IMR-90 (cell line): ENCODE measurements around the gene POFUT2. TPM values are rescaled to one million over a fixed set of nuclear protein-coding genes. Genes with fewer than 3 reads are reported as not detected.

Experiments
- ATAC-seq: fragments of 200-7000 bp; cut with Tn5 transposase; 2 replicates; pipeline ENCODE4 v1.9.1; 2020; ENCODE audit warnings: low read depth, mild to moderate bottlenecking, moderate library complexity
- BruUV-seq: library from RNA; stranded (reverse); fragments of 400-500 nt; replicated peaks from 2 replicates; lab custom pipeline; 2021; lab: Mats Ljungman, UMichigan
- CTCF ChIA-PET: fragments of 300-600 bp; formaldehyde crosslinking; extraction: SDS; loops from one replicate; lab custom pipeline; 2021; ENCODE audit warnings: antibody characterized with exemption; lab: Yijun Ruan, JAX
- POLR2A ChIA-PET: fragments of 300-600 bp; sonication (Branson Sonifier 250); formaldehyde crosslinking; loops from one replicate; lab custom pipeline; 2022; ENCODE audit warnings: antibody characterized with exemption; ENCODE audit not compliant: unreplicated experiment; lab: Charles Lee
- DNase-seq: peaks from one replicate; pipeline ENCODE4 v3.0.0; 2013
- H2AFZ ChIP-seq: replicated peaks from 2 replicates; pipeline ENCODE3; 2013; ENCODE audit warnings: low read length, mild to moderate bottlenecking; ENCODE audit not compliant: poor library complexity
- H2AK5ac ChIP-seq: 2 replicates; pipeline ENCODE4 v1.6.1; 2013; ENCODE audit warnings: low read depth, low read length, inconsistent platforms
- H2AK9ac ChIP-seq: replicated peaks from 2 replicates; pipeline ENCODE3; 2013; ENCODE audit warnings: mild to moderate bottlenecking, low read depth, low read length, moderate library complexity; ENCODE audit not compliant: poor library complexity
- H2BK120ac ChIP-seq: 2 replicates; pipeline ENCODE4 v1.6.1; 2013; ENCODE audit warnings: low read depth, low read length, inconsistent platforms
- H2BK15ac ChIP-seq: 3 replicates; pipeline ENCODE4 v1.6.1; 2013; ENCODE audit warnings: low read depth, low read length, inconsistent platforms
- H2BK20ac ChIP-seq: 2 replicates; pipeline ENCODE4 v1.6.1; 2013; ENCODE audit warnings: low read depth, mild to moderate bottlenecking, inconsistent platforms, low read length, moderate library complexity
- H2BK5ac ChIP-seq: 2 replicates; pipeline ENCODE4 v1.6.1; 2013; ENCODE audit warnings: mild to moderate bottlenecking, low read depth, low read length, inconsistent platforms; ENCODE audit not compliant: poor library complexity, severe bottlenecking
- H3K14ac ChIP-seq: replicated peaks from 2 replicates; pipeline ENCODE4 v1.6.1; 2013; ENCODE audit warnings: low read depth, low read length, inconsistent platforms
- H3K18ac ChIP-seq: 2 replicates; pipeline ENCODE4 v1.6.1; 2013; ENCODE audit warnings: low read depth, low read length, control low read depth
- H3K23ac ChIP-seq: 2 replicates; pipeline ENCODE4 v1.6.1; 2013; ENCODE audit warnings: low read depth, low read length, inconsistent platforms
- H3K27ac ChIP-seq: 2 replicates; pipeline ENCODE4 v1.5.1; 2013; ENCODE audit warnings: mild to moderate bottlenecking, control low read depth, low read length; ENCODE audit not compliant: insufficient read depth
- H3K27me3 ChIP-seq: 2 replicates; pipeline ENCODE4 v1.6.1; 2013; ENCODE audit warnings: low read length; ENCODE audit not compliant: control insufficient read depth, insufficient read depth
- H3K36me3 ChIP-seq: 2 replicates; pipeline ENCODE4 v1.6.1; 2013; ENCODE audit warnings: low read length, mixed read lengths; ENCODE audit not compliant: control insufficient read depth, insufficient read depth
- H3K4ac ChIP-seq: 2 replicates; pipeline ENCODE4 v1.6.1; 2013; ENCODE audit warnings: low read depth, low read length, inconsistent platforms
- H3K4me1 ChIP-seq: 2 replicates; pipeline ENCODE4 v1.6.1; 2013; ENCODE audit warnings: low read length, mixed read lengths; ENCODE audit not compliant: control insufficient read depth, insufficient read depth
- H3K4me2 ChIP-seq: 2 replicates; pipeline ENCODE4 v1.6.1; 2013; ENCODE audit warnings: low read depth, mild to moderate bottlenecking, control low read depth, low read length, moderate library complexity
- H3K4me3 ChIP-seq: 2 replicates; pipeline ENCODE4 v1.5.1; 2013; ENCODE audit warnings: low read depth, mild to moderate bottlenecking, control low read depth, low read length, moderate library complexity; ENCODE audit not compliant: insufficient read depth
- H3K56ac ChIP-seq: 2 replicates; pipeline ENCODE4 v1.6.1; 2013; ENCODE audit warnings: low read length, inconsistent platforms; ENCODE audit not compliant: insufficient read depth; ENCODE audit errors: extremely low read depth
- H3K79me1 ChIP-seq, 2 experiments: 2 replicates each; pipeline ENCODE4 v1.6.1; 2013; ENCODE audit warnings: low read length in 2 of 2, inconsistent platforms in 1 of 2, low read depth in 1 of 2
- H3K9ac ChIP-seq: 2 replicates; pipeline ENCODE4 v1.6.1; 2013; ENCODE audit warnings: low read depth, low read length, control low read depth
- H3K9me1 ChIP-seq: 2 replicates; pipeline ENCODE4 v1.6.1; 2013; ENCODE audit warnings: low read length, inconsistent platforms; ENCODE audit not compliant: insufficient read depth
- H3K9me3 ChIP-seq: 2 replicates; pipeline ENCODE4 v1.6.1; 2013; ENCODE audit warnings: low read length; ENCODE audit not compliant: control insufficient read depth, insufficient read depth
- H4K20me1 ChIP-seq: 2 replicates; pipeline ENCODE4 v1.6.1; 2013; ENCODE audit warnings: low read length, inconsistent platforms; ENCODE audit not compliant: insufficient read depth
- H4K5ac ChIP-seq: 2 replicates; pipeline ENCODE4 v1.6.1; 2013; ENCODE audit warnings: mild to moderate bottlenecking, low read depth, low read length, control low read depth
- H4K8ac ChIP-seq, 2 experiments: 2 replicates each; pipeline ENCODE4 v1.6.1; 2013; ENCODE audit warnings: low read depth in 2 of 2, low read length in 2 of 2, control low read depth in 1 of 2, inconsistent platforms in 1 of 2
- H4K91ac ChIP-seq: 2 replicates; pipeline ENCODE4 v1.6.1; 2013; ENCODE audit warnings: low read depth, low read length, inconsistent platforms; ENCODE audit not compliant: insufficient read depth
- CTCF ChIP-seq: conservative IDR thresholded peaks from 2 replicates; pipeline ENCODE4 v1.5.1; 2012; ENCODE audit warnings: mild to moderate bottlenecking, low read depth, low read length, improper control_type of control experiment
- FOS ChIP-seq: fragments of 150-350 bp; IDR thresholded peaks from 2 replicates; pipeline ENCODE4 v1.6.1; 2016; ENCODE audit warnings: low read depth, low read length
- WGBS, 2 experiments: methylation state at CpG; one replicate each; pipeline versions ENCODE4 v1.1.5 to v1.1.7; 2013; ENCODE audit warnings: missing lambda C conversion rate in 2 of 2; ENCODE audit not compliant: insufficient read length in 1 of 2; ENCODE audit errors: extremely low coverage in 2 of 2; 5-methylcytosine and 5-hydroxymethylcytosine counted together
- dilution Hi-C: fragments of 300-500 bp; cut with HindIII; formaldehyde crosslinking; loops from one replicate; pipeline ENCODE4 v1.14.3; 2018; ENCODE audit warnings: low sequenced_read_pairs; ENCODE audit not compliant: unreplicated experiment
- in situ Hi-C: fragments of 300-500 bp; cut with MboI; formaldehyde crosslinking; loops from 3 replicates; pipeline ENCODE4 v1.14.3; 2019; ENCODE audit warnings: low sequenced_read_pairs, inconsistent platforms, mixed read lengths
- intact Hi-C: fragments of 100-400 bp; cut with micrococcal nuclease; formaldehyde crosslinking; loops from 2 replicates; pipeline ENCODE4 v1.10.0; 2022
- polyA plus RNA-seq, 3 experiments: library from polyadenylated mRNA; depleted of rRNA; stranded (reverse); fragments of >200 nt; gene quantifications; 2 replicates each; pipeline ENCODE4 v1.2.3, GENCODE V29; 2012; ENCODE audit warnings: low replicate concordance in 1 of 3
- total RNA-seq: library from RNA; depleted of rRNA; stranded (reverse); fragments of >200 nt; gene quantifications from 2 replicates; pipeline ENCODE4 v1.2.3, GENCODE V29; 2012

Gene POFUT2
- total and polyA plus RNA-seq, 2 of the 4 experiments (the other 2 are of a cell fraction) = 18.8 to 59.3 TPM

GRCh38 chr21:45269861-45270260 lies 17.8 kb downstream of the POFUT2 start:
- Histone ChIP-seq H3K56ac (no peak overlapping the region), H3K27ac (no peak overlapping the region), H2BK5ac (no peak overlapping the region), H2BK15ac (no peak overlapping the region), H3K27me3 (no peaks in the 10 kb centered on the region), H4K20me1 (peaks cover 52% of the 10 kb centered on the region), H2AFZ (no peak overlapping the region), H3K4me3 (no peak overlapping the region), H3K23ac (no peak overlapping the region), H3K9me1 (no peaks in the 10 kb centered on the region), H2AK9ac (no peak overlapping the region), H3K4me2 (no peak overlapping the region), H3K9ac (no peak overlapping the region), H3K79me1 (peaks cover 13 to 47% of the 10 kb centered on the region in 2 experiments), H3K36me3 (peaks cover 45% of the 10 kb centered on the region), H4K8ac (no peak overlapping the region), H3K9me3 (no peaks in the 10 kb centered on the region), H2BK120ac (no peak overlapping the region), H2BK20ac (no peak overlapping the region), H3K18ac (no peak overlapping the region), H3K4me1 (no peaks in the 10 kb centered on the region), H3K14ac (no peak overlapping the region), H2AK5ac (no peak overlapping the region), H4K5ac (no peak overlapping the region), H3K4ac (no peak overlapping the region), H4K91ac (no peak overlapping the region)
- ChIA-PET POLR2A (no interaction called here), CTCF (no interaction called here)
- intact Hi-C loops = no loop called here
- WGBS, 2 experiments = 100% methylated on average over 4 of the region's 13 CpGs; no CpG with 5 or more reads in 1 of the 2 experiments
- DNase-seq = no peak
- in situ Hi-C loops = no loop called here
- BruUV-seq = no TSS peak
- TF ChIP-seq FOS (no peak), CTCF (no peak)
- dilution Hi-C loops = no loop called here
- ATAC-seq = no peak
